OCI-LY1 (cell line): ENCODE results near the gene CNDP1.

ENCODE experiments used
- H2AFZ ChIP-seq: fragments of 200-600 bp; sonication (generic), shearing (Covaris generic); 2 replicates; pipeline ENCODE4 v1.6.0; 2014; ENCODE audit warnings: antibody characterized with exemption, mild to moderate bottlenecking, low read length
- H3F3A ChIP-seq: fragments of 200-600 bp; sonication (generic), shearing (Covaris generic); 2 replicates; pipeline ENCODE4 v1.6.0; 2014; ENCODE audit warnings: mild to moderate bottlenecking, antibody characterized with exemption, low read length, moderate library complexity; ENCODE audit not compliant: insufficient read depth
- H3K27ac ChIP-seq: fragments of 200-600 bp; sonication (generic); 2 replicates; pipeline ENCODE4 v1.5.1; 2014; ENCODE audit warnings: low read length, mixed run types, mild to moderate bottlenecking, low read depth; ENCODE audit not compliant: poor library complexity, severe bottlenecking
- H3K27me3 ChIP-seq: fragments of 200-600 bp; sonication (generic); 2 replicates; pipeline ENCODE4 v1.6.0; 2014; ENCODE audit warnings: antibody characterized with exemption, mild to moderate bottlenecking, low read length, moderate library complexity; ENCODE audit not compliant: insufficient read depth
- H3K36me3 ChIP-seq: fragments of 200-600 bp; sonication (generic); 2 replicates; pipeline ENCODE4 v1.6.1; 2014; ENCODE audit warnings: mild to moderate bottlenecking, antibody characterized with exemption, low read length, moderate library complexity, mixed read lengths; ENCODE audit not compliant: insufficient read depth
- H3K4me1 ChIP-seq: fragments of 200-600 bp; sonication (generic); 2 replicates; pipeline ENCODE4 v1.5.1; 2014; ENCODE audit warnings: mild to moderate bottlenecking, low read length, moderate library complexity; ENCODE audit not compliant: insufficient read depth, severe bottlenecking
- H3K4me2 ChIP-seq: fragments of 200-600 bp; sonication (generic), shearing (Covaris generic); 2 replicates; pipeline ENCODE4 v1.6.1; 2014; ENCODE audit warnings: low read length
- H3K4me3 ChIP-seq: fragments of 200-600 bp; sonication (generic); 2 replicates; pipeline ENCODE4 v1.5.1; 2014; ENCODE audit warnings: low read length, low read depth, mild to moderate bottlenecking, mixed read lengths; ENCODE audit not compliant: poor library complexity, severe bottlenecking
- H3K79me2 ChIP-seq: fragments of 200-600 bp; shearing (Covaris generic); 2 replicates; pipeline ENCODE4 v1.6.1; 2016; ENCODE audit warnings: mixed run types, low read length, mixed read lengths; ENCODE audit not compliant: insufficient read depth
- H3K9ac ChIP-seq: fragments of 200-600 bp; sonication (generic), shearing (Covaris generic); 2 replicates; pipeline ENCODE4 v1.6.1; 2014; ENCODE audit warnings: mild to moderate bottlenecking, low read length, mixed read lengths
- H3K9me2 ChIP-seq: fragments of 200-600 bp; sonication (generic), shearing (Covaris generic); 2 replicates; pipeline ENCODE4 v1.6.1; 2014; ENCODE audit warnings: low read depth, mild to moderate bottlenecking, low read length, mixed read lengths
- H3K9me3 ChIP-seq: fragments of 200-600 bp; shearing (Covaris generic); 2 replicates; pipeline ENCODE4 v1.6.1; 2014; ENCODE audit warnings: low read length, mixed read lengths
- H4K20me1 ChIP-seq: fragments of 200-600 bp; sonication (generic), shearing (Covaris generic); 2 replicates; pipeline ENCODE4 v1.6.0; 2016; ENCODE audit warnings: mild to moderate bottlenecking, low read length; ENCODE audit not compliant: insufficient read depth
- EZH2 ChIP-seq: fragments of 200-600 bp; sonication (generic), shearing (Covaris generic); IDR thresholded peaks from 2 replicates; pipeline ENCODE4 v1.8.0; 2017; ENCODE audit warnings: borderline replicate concordance, mixed run types, mild to moderate bottlenecking, antibody characterized with exemption, low read length, moderate library complexity, mixed read lengths
- TF ChIP-seq, protein P1 (sequence below): fragments of 200-600 bp; sonication (generic), shearing (Covaris generic); IDR thresholded peaks from 2 replicates; pipeline ENCODE4 v1.5.1; 2017; ENCODE audit warnings: mild to moderate bottlenecking, antibody characterized with exemption, low read length, moderate library complexity, mixed read lengths

CNDP1 gene

DNA sequence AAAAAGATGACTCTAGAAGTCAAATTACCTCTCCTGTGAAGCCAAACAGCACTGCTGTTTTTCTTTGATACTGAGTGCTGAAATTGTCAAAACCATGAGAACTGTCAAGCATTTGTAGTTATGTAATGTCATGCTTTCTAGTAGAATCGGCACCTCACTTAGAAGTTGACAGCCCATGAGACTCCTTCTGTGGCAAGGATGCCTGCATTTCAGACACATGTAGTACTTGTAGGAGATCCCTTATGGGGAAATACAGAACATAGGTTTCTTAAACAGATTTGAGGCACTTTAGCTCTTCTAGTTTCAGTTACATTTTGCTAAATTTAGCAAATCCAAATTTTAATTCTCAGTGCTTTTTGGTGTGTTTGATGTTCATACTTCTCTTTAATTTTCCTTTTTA, 79.1 kb downstream of the CNDP1 start:
- Histone ChIP-seq H3F3A (no peaks in the 10 kb centered on the region), H3K79me2 (peaks cover 19% of the 10 kb centered on the region; the same call in 1 of the 2 replicates), H3K9ac (no peak overlapping the region), H3K36me3 (no peaks in the 10 kb centered on the region), H2AFZ (no peak overlapping the region), H3K9me2 (no peaks in the 10 kb centered on the region), H3K27me3 (no peaks in the 10 kb centered on the region), H3K4me3 (no peak overlapping the region), H3K9me3 (peaks cover 2% of the 10 kb centered on the region; the same call in 1 of the 2 replicates), H3K27ac (no peak overlapping the region), H3K4me1 (no peaks in the 10 kb centered on the region), H3K4me2 (no peak overlapping the region), H4K20me1 (no peaks in the 10 kb centered on the region)
- no peak for TF ChIP-seq EZH2

DNA sequence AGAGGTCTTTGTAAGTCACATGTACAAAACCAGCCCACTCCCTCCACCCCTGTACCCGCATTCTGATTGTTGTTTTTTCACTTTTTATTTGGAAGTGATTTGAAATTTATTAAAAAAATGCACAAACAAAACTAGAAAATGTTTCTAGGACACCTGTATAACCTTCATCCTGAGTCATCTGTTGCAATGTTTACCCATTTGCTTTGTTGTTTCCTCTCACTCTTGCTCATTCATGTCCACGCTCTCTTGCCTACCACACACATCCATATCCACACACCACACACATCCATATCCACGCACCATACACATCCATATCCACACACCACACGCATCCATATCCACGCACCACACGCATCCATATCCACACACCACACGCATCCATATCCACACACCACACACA, 82.2 kb downstream of the CNDP1 start:
- H3F3A ChIP-seq = no peaks in the 10 kb centered on the region
- H3K4me1 ChIP-seq = no peaks in the 10 kb centered on the region
- TF ChIP-seq EZH2 = no peak
- H3K27me3 ChIP-seq = no peaks in the 10 kb centered on the region
- H3K9me2 ChIP-seq = no peaks in the 10 kb centered on the region
- H2AFZ ChIP-seq = no peak overlapping the region
- H3K36me3 ChIP-seq = no peaks in the 10 kb centered on the region
- no peak overlapping the region for H3K4me3 ChIP-seq
- no peak overlapping the region for H3K27ac ChIP-seq
- no peak overlapping the region for H3K4me2 ChIP-seq
- H3K9me3 ChIP-seq = 0 out of 2 replicates have a peak, but pooled peaks cover 2% of the 10 kb centered on the region
- H4K20me1 ChIP-seq = no peaks in the 10 kb centered on the region
- H3K9ac ChIP-seq = no peak overlapping the region
- H3K79me2 ChIP-seq = 0 out of 2 replicates have a peak, but pooled peaks cover 6% of the 10 kb centered on the region

DNA sequence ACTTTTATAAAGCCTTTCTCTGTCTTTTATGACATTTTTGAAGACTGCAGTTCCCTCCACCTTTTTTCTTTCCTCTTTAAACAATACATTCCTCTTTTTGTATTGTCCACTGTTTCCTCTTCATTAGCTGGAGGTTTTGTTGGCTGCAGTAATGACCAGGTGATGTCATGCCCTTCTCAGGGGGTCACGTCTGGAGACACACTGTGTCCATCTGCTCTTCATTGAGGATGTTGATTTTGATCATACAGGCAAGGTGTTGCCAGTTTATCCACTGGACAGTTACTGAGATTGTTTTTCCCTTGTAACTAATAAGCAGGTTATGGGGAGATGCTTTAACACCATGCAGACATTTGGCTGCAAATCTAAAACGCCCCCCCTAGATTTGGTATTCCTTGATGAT, 83.2 kb downstream of the CNDP1 start:
- TF ChIP-seq, protein P1, sequence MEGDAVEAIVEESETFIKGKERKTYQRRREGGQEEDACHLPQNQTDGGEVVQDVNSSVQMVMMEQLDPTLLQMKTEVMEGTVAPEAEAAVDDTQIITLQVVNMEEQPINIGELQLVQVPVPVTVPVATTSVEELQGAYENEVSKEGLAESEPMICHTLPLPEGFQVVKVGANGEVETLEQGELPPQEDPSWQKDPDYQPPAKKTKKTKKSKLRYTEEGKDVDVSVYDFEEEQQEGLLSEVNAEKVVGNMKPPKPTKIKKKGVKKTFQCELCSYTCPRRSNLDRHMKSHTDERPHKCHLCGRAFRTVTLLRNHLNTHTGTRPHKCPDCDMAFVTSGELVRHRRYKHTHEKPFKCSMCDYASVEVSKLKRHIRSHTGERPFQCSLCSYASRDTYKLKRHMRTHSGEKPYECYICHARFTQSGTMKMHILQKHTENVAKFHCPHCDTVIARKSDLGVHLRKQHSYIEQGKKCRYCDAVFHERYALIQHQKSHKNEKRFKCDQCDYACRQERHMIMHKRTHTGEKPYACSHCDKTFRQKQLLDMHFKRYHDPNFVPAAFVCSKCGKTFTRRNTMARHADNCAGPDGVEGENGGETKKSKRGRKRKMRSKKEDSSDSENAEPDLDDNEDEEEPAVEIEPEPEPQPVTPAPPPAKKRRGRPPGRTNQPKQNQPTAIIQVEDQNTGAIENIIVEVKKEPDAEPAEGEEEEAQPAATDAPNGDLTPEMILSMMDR = no peak
- no peak for TF ChIP-seq EZH2
- H3K36me3 ChIP-seq = no peaks in the 10 kb centered on the region
- no peaks in the 10 kb centered on the region for H3K27me3 ChIP-seq
- no peaks in the 10 kb centered on the region for H3F3A ChIP-seq
- H3K9me3 ChIP-seq = 0 out of 2 replicates have a peak, but pooled peaks cover 2% of the 10 kb centered on the region
- no peak overlapping the region for H3K4me2 ChIP-seq
- 0 out of 2 replicates have a peak, but pooled peaks cover 6% of the 10 kb centered on the region for H3K79me2 ChIP-seq
- no peaks in the 10 kb centered on the region for H3K4me1 ChIP-seq
- no peaks in the 10 kb centered on the region for H3K9me2 ChIP-seq
- no peak overlapping the region for H3K4me3 ChIP-seq
- no peak overlapping the region for H3K27ac ChIP-seq
- H2AFZ ChIP-seq = no peak overlapping the region
- no peak overlapping the region for H3K9ac ChIP-seq
- no peaks in the 10 kb centered on the region for H4K20me1 ChIP-seq

DNA sequence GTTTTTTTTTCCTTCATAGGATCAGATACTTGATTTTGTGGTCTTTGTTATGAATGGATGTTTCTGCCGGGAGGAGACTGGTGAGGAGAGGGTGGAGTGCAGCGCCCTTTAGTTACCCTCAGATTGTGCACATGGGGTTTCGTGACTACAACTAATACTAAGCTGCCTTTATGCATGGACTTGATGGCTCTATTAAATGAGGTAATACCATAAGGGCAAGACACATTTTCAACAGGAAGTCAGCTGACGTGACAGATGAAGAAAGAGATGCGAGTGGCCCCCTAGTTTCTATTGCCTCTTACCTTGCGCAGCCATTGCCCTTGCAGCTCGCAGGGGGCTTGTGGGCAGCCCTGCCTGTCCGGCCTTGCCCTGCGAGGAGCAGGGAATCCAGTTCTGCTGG, 87.8 kb downstream of the CNDP1 start:
- Histone ChIP-seq H4K20me1 (no peaks in the 10 kb centered on the region), H3K9me2 (no peaks in the 10 kb centered on the region), H3K79me2 (peaks cover 5% of the 10 kb centered on the region; the same call in 1 of the 2 replicates), H3K27ac (no peak overlapping the region), H3K9me3 (no peaks in the 10 kb centered on the region), H3K9ac (no peak overlapping the region), H3F3A (no peaks in the 10 kb centered on the region), H3K4me2 (no peak overlapping the region), H3K27me3 (no peaks in the 10 kb centered on the region), H3K4me3 (no peak overlapping the region), H3K36me3 (no peaks in the 10 kb centered on the region), H2AFZ (no peak overlapping the region), H3K4me1 (no peaks in the 10 kb centered on the region)
- TF ChIP-seq EZH2 = no peak
